Glutamatergic neuron (in vitro differentiated cells): ENCODE data around the gene CXXC5. TPM values are rescaled to one million over a fixed set of nuclear protein-coding genes. Genes with fewer than 3 reads are reported as not detected.

Experiments used
- DNase-seq: peaks from one replicate; pipeline ENCODE4 v3.0.0; 2022
- H3K27ac Mint-ChIP-seq: one replicate; pipeline ENCODE4 v1.8.0; 2020; ENCODE audit warnings: mild to moderate bottlenecking, mixed read lengths, inconsistent platforms; ENCODE audit not compliant: unreplicated experiment
- H3K27me3 Mint-ChIP-seq: one replicate; pipeline ENCODE4 v1.8.0; 2020; ENCODE audit warnings: mild to moderate bottlenecking, moderate library complexity, mixed read lengths, inconsistent platforms; ENCODE audit not compliant: unreplicated experiment
- H3K36me3 Mint-ChIP-seq: one replicate; pipeline ENCODE4 v1.8.0; 2020; ENCODE audit warnings: mild to moderate bottlenecking, mixed read lengths, inconsistent platforms; ENCODE audit not compliant: unreplicated experiment
- H3K4me1 Mint-ChIP-seq: one replicate; pipeline ENCODE4 v1.8.0; 2020; ENCODE audit warnings: mild to moderate bottlenecking, low read depth, mixed read lengths, inconsistent platforms; ENCODE audit not compliant: unreplicated experiment
- H3K4me3 Mint-ChIP-seq: one replicate; pipeline ENCODE4 v1.8.0; 2020; ENCODE audit warnings: mild to moderate bottlenecking, mixed read lengths, inconsistent platforms; ENCODE audit not compliant: unreplicated experiment
- H3K9me3 Mint-ChIP-seq: one replicate; pipeline ENCODE4 v1.8.0; 2020; ENCODE audit warnings: mild to moderate bottlenecking, moderate library complexity, mixed read lengths, inconsistent platforms; ENCODE audit not compliant: unreplicated experiment
- CTCF ChIP-seq: fragments of 200-600 bp; sonication (generic); IDR thresholded peaks from one replicate; pipeline ENCODE4 v1.5.0; 2021; ENCODE audit not compliant: partially characterized antibody, unreplicated experiment
- total RNA-seq: library from RNA; stranded (reverse); fragmentation: NEBNext Ultra II Directional; extraction: Animal tissue kit (Norgen Biotek cat#: 25700); gene quantifications from one replicate; pipeline ENCODE4 v1.2.1, GENCODE V29; 2021; ENCODE audit not compliant: unreplicated experiment

CXXC5 gene
- total RNA-seq, 1 donor from 2014 or later: 130 TPM

GRCh38 chr5:139687656-139688055 lies 39.5 kb downstream of the CXXC5 start:
- H3K9me3 Mint-ChIP-seq: peaks cover 29% of the 10 kb centered on the region
- TF ChIP-seq CTCF: no peak
- DNase-seq: no peak
- peaks cover 35% of the 10 kb centered on the region for H3K27me3 Mint-ChIP-seq
- H3K36me3 Mint-ChIP-seq: peaks cover 6% of the 10 kb centered on the region
- no peak overlapping the region for H3K27ac Mint-ChIP-seq
- H3K4me3 Mint-ChIP-seq: no peak overlapping the region
- peaks cover 42% of the 10 kb centered on the region for H3K4me1 Mint-ChIP-seq

GRCh38 chr5:139688088-139688702 lies 40.0 kb downstream of the CXXC5 start:
- DNase-seq: no peak
- Mint-ChIP-seq H3K9me3 (peaks cover 27% of the 10 kb centered on the region), H3K36me3 (peaks cover 2% of the 10 kb centered on the region), H3K27ac (no peak overlapping the region), H3K4me1 (peaks cover 36% of the 10 kb centered on the region), H3K4me3 (no peak overlapping the region), H3K27me3 (peaks cover 35% of the 10 kb centered on the region)
- no peak for TF ChIP-seq CTCF

GRCh38 chr5:139688751-139689372 lies 40.7 kb downstream of the CXXC5 start:
- H3K27ac Mint-ChIP-seq: no peak overlapping the region
- H3K9me3 Mint-ChIP-seq: peaks cover 25% of the 10 kb centered on the region
- no peak for TF ChIP-seq CTCF
- H3K4me1 Mint-ChIP-seq: peaks cover 36% of the 10 kb centered on the region
- H3K27me3 Mint-ChIP-seq: peaks cover 34% of the 10 kb centered on the region
- H3K4me3 Mint-ChIP-seq: no peak overlapping the region
- no peaks in the 10 kb centered on the region for H3K36me3 Mint-ChIP-seq
- no peak for DNase-seq

GRCh38 chr5:139689631-139690063 lies 41.5 kb downstream of the CXXC5 start:
- H3K27me3 Mint-ChIP-seq: peaks cover 34% of the 10 kb centered on the region
- no peak for TF ChIP-seq CTCF
- H3K4me1 Mint-ChIP-seq: peaks cover 35% of the 10 kb centered on the region
- H3K27ac Mint-ChIP-seq: no peak overlapping the region
- peaks cover 25% of the 10 kb centered on the region for H3K9me3 Mint-ChIP-seq
- no peaks in the 10 kb centered on the region for H3K36me3 Mint-ChIP-seq
- no peak overlapping the region for H3K4me3 Mint-ChIP-seq
- no peak for DNase-seq
